IMR-90 (cell line): ENCODE measurements around the gene LATS2. TPM values are rescaled to one million over a fixed set of nuclear protein-coding genes. Genes with fewer than 3 reads are reported as not detected.

Experiments used
- ATAC-seq: fragments of 200-7000 bp; cut with Tn5 transposase; 2 replicates; pipeline ENCODE4 v1.9.1; 2020; ENCODE audit warnings: low read depth, mild to moderate bottlenecking, moderate library complexity
- BruUV-seq: library from RNA; stranded (reverse); fragments of 400-500 nt; replicated peaks from 2 replicates; lab custom pipeline; 2021; lab: Mats Ljungman, UMichigan
- CTCF ChIA-PET: fragments of 300-600 bp; formaldehyde crosslinking; extraction: SDS; loops from one replicate; lab custom pipeline; 2021; ENCODE audit warnings: antibody characterized with exemption; lab: Yijun Ruan, JAX
- POLR2A ChIA-PET: fragments of 300-600 bp; sonication (Branson Sonifier 250); formaldehyde crosslinking; loops from one replicate; lab custom pipeline; 2022; ENCODE audit warnings: antibody characterized with exemption; ENCODE audit not compliant: unreplicated experiment; lab: Charles Lee
- DNase-seq: peaks from one replicate; pipeline ENCODE4 v3.0.0; 2013
- H2AFZ ChIP-seq: replicated peaks from 2 replicates; pipeline ENCODE3; 2013; ENCODE audit warnings: low read length, mild to moderate bottlenecking; ENCODE audit not compliant: poor library complexity
- H2AK5ac ChIP-seq: 2 replicates; pipeline ENCODE4 v1.6.1; 2013; ENCODE audit warnings: low read depth, low read length, inconsistent platforms
- H2AK9ac ChIP-seq: replicated peaks from 2 replicates; pipeline ENCODE3; 2013; ENCODE audit warnings: mild to moderate bottlenecking, low read depth, low read length, moderate library complexity; ENCODE audit not compliant: poor library complexity
- H2BK120ac ChIP-seq: 2 replicates; pipeline ENCODE4 v1.6.1; 2013; ENCODE audit warnings: low read depth, low read length, inconsistent platforms
- H2BK15ac ChIP-seq: 3 replicates; pipeline ENCODE4 v1.6.1; 2013; ENCODE audit warnings: low read depth, low read length, inconsistent platforms
- H2BK20ac ChIP-seq: 2 replicates; pipeline ENCODE4 v1.6.1; 2013; ENCODE audit warnings: low read depth, mild to moderate bottlenecking, inconsistent platforms, low read length, moderate library complexity
- H2BK5ac ChIP-seq: 2 replicates; pipeline ENCODE4 v1.6.1; 2013; ENCODE audit warnings: mild to moderate bottlenecking, low read depth, low read length, inconsistent platforms; ENCODE audit not compliant: poor library complexity, severe bottlenecking
- H3K14ac ChIP-seq: replicated peaks from 2 replicates; pipeline ENCODE4 v1.6.1; 2013; ENCODE audit warnings: low read depth, low read length, inconsistent platforms
- H3K18ac ChIP-seq: 2 replicates; pipeline ENCODE4 v1.6.1; 2013; ENCODE audit warnings: low read depth, low read length, control low read depth
- H3K23ac ChIP-seq: 2 replicates; pipeline ENCODE4 v1.6.1; 2013; ENCODE audit warnings: low read depth, low read length, inconsistent platforms
- H3K27ac ChIP-seq: 2 replicates; pipeline ENCODE4 v1.5.1; 2013; ENCODE audit warnings: mild to moderate bottlenecking, control low read depth, low read length; ENCODE audit not compliant: insufficient read depth
- H3K27me3 ChIP-seq: 2 replicates; pipeline ENCODE4 v1.6.1; 2013; ENCODE audit warnings: low read length; ENCODE audit not compliant: control insufficient read depth, insufficient read depth
- H3K36me3 ChIP-seq: 2 replicates; pipeline ENCODE4 v1.6.1; 2013; ENCODE audit warnings: low read length, mixed read lengths; ENCODE audit not compliant: control insufficient read depth, insufficient read depth
- H3K4ac ChIP-seq: 2 replicates; pipeline ENCODE4 v1.6.1; 2013; ENCODE audit warnings: low read depth, low read length, inconsistent platforms
- H3K4me1 ChIP-seq: 2 replicates; pipeline ENCODE4 v1.6.1; 2013; ENCODE audit warnings: low read length, mixed read lengths; ENCODE audit not compliant: control insufficient read depth, insufficient read depth
- H3K4me2 ChIP-seq: 2 replicates; pipeline ENCODE4 v1.6.1; 2013; ENCODE audit warnings: low read depth, mild to moderate bottlenecking, control low read depth, low read length, moderate library complexity
- H3K4me3 ChIP-seq: 2 replicates; pipeline ENCODE4 v1.5.1; 2013; ENCODE audit warnings: low read depth, mild to moderate bottlenecking, control low read depth, low read length, moderate library complexity; ENCODE audit not compliant: insufficient read depth
- H3K56ac ChIP-seq: 2 replicates; pipeline ENCODE4 v1.6.1; 2013; ENCODE audit warnings: low read length, inconsistent platforms; ENCODE audit not compliant: insufficient read depth; ENCODE audit errors: extremely low read depth
- H3K79me1 ChIP-seq, 2 experiments: 2 replicates each; pipeline ENCODE4 v1.6.1; 2013; ENCODE audit warnings: low read length in 2 of 2, inconsistent platforms in 1 of 2, low read depth in 1 of 2
- H3K9ac ChIP-seq: 2 replicates; pipeline ENCODE4 v1.6.1; 2013; ENCODE audit warnings: low read depth, low read length, control low read depth
- H3K9me1 ChIP-seq: 2 replicates; pipeline ENCODE4 v1.6.1; 2013; ENCODE audit warnings: low read length, inconsistent platforms; ENCODE audit not compliant: insufficient read depth
- H3K9me3 ChIP-seq: 2 replicates; pipeline ENCODE4 v1.6.1; 2013; ENCODE audit warnings: low read length; ENCODE audit not compliant: control insufficient read depth, insufficient read depth
- H4K20me1 ChIP-seq: 2 replicates; pipeline ENCODE4 v1.6.1; 2013; ENCODE audit warnings: low read length, inconsistent platforms; ENCODE audit not compliant: insufficient read depth
- H4K5ac ChIP-seq: 2 replicates; pipeline ENCODE4 v1.6.1; 2013; ENCODE audit warnings: mild to moderate bottlenecking, low read depth, low read length, control low read depth
- H4K8ac ChIP-seq, 2 experiments: 2 replicates each; pipeline ENCODE4 v1.6.1; 2013; ENCODE audit warnings: low read depth in 2 of 2, low read length in 2 of 2, control low read depth in 1 of 2, inconsistent platforms in 1 of 2
- H4K91ac ChIP-seq: 2 replicates; pipeline ENCODE4 v1.6.1; 2013; ENCODE audit warnings: low read depth, low read length, inconsistent platforms; ENCODE audit not compliant: insufficient read depth
- BHLHE40 ChIP-seq: fragments of 150-350 bp; IDR thresholded peaks from 2 replicates; pipeline ENCODE4 v1.6.1; 2016; ENCODE audit warnings: mild to moderate bottlenecking, low read depth, low read length
- CEBPB ChIP-seq: IDR thresholded peaks from 2 replicates; pipeline ENCODE4 v1.6.1; 2012; ENCODE audit warnings: low read depth, low read length, improper control_type of control experiment
- CTCF ChIP-seq: conservative IDR thresholded peaks from 2 replicates; pipeline ENCODE4 v1.5.1; 2012; ENCODE audit warnings: mild to moderate bottlenecking, low read depth, low read length, improper control_type of control experiment
- FOS ChIP-seq: fragments of 150-350 bp; IDR thresholded peaks from 2 replicates; pipeline ENCODE4 v1.6.1; 2016; ENCODE audit warnings: low read depth, low read length
- MAFK ChIP-seq: IDR thresholded peaks from 2 replicates; pipeline ENCODE4 v1.6.1; 2012; ENCODE audit warnings: low read depth, low read length, improper control_type of control experiment
- MAZ ChIP-seq: IDR thresholded peaks from 2 replicates; pipeline ENCODE4 v1.6.1; 2012; ENCODE audit warnings: low read depth, mild to moderate bottlenecking, low read length, improper control_type of control experiment, moderate library complexity, borderline replicate concordance
- NFE2L2 ChIP-seq: fragments of 150-350 bp; IDR thresholded peaks from 2 replicates; pipeline ENCODE4 v1.6.1; 2016; ENCODE audit warnings: low read depth, mild to moderate bottlenecking, low read length
- POLR2A ChIP-seq: IDR thresholded peaks from 2 replicates; pipeline ENCODE4 v1.6.1; 2012; ENCODE audit warnings: mild to moderate bottlenecking, low read depth, low read length
- SMC3 ChIP-seq: fragments of 150-350 bp; IDR thresholded peaks from 2 replicates; pipeline ENCODE4 v1.6.1; 2016; ENCODE audit warnings: low read depth, mild to moderate bottlenecking, antibody characterized with exemption, low read length, moderate library complexity
- WGBS, 2 experiments: methylation state at CpG; one replicate each; pipeline versions ENCODE4 v1.1.5 to v1.1.7; 2013; ENCODE audit warnings: missing lambda C conversion rate in 2 of 2; ENCODE audit not compliant: insufficient read length in 1 of 2; ENCODE audit errors: extremely low coverage in 2 of 2; 5-methylcytosine and 5-hydroxymethylcytosine counted together
- dilution Hi-C: fragments of 300-500 bp; cut with HindIII; formaldehyde crosslinking; loops from one replicate; pipeline ENCODE4 v1.14.3; 2018; ENCODE audit warnings: low sequenced_read_pairs; ENCODE audit not compliant: unreplicated experiment
- in situ Hi-C: fragments of 300-500 bp; cut with MboI; formaldehyde crosslinking; loops from 3 replicates; pipeline ENCODE4 v1.14.3; 2019; ENCODE audit warnings: low sequenced_read_pairs, inconsistent platforms, mixed read lengths
- intact Hi-C: fragments of 100-400 bp; cut with micrococcal nuclease; formaldehyde crosslinking; loops from 2 replicates; pipeline ENCODE4 v1.10.0; 2022
- polyA plus RNA-seq, 3 experiments: library from polyadenylated mRNA; depleted of rRNA; stranded (reverse); fragments of >200 nt; gene quantifications; 2 replicates each; pipeline ENCODE4 v1.2.3, GENCODE V29; 2012; ENCODE audit warnings: low replicate concordance in 1 of 3
- total RNA-seq: library from RNA; depleted of rRNA; stranded (reverse); fragments of >200 nt; gene quantifications from 2 replicates; pipeline ENCODE4 v1.2.3, GENCODE V29; 2012

LATS2 gene
- total and polyA plus RNA-seq, 2 of the 4 experiments (the other 2 are of a cell fraction) = 12.7 to 22.4 TPM

GRCh38 chr13:21079761-21080592, 18.6 kb upstream of the LATS2 start:
- BruUV-seq = no TSS peak
- H3K56ac ChIP-seq = peak overlapping the region; percentile 34; the same call in 1 of the 2 replicates
- H3K9me1 ChIP-seq = peaks cover 7% of the 10 kb centered on the region; the same call in 1 of the 2 replicates
- no peaks in the 10 kb centered on the region for H3K27me3 ChIP-seq
- H2BK120ac ChIP-seq = peak overlapping the region; percentile 64
- peak overlapping the region; percentile 27 for H3K4ac ChIP-seq
- H4K8ac ChIP-seq = peak overlapping the region in 1 of 2 experiments; percentile 58; a peak in 2 of 4 replicates
- in situ Hi-C loops (loop anchor here (10.0 kb wide), 1 partner anchor 65 kb away; no protein-coding TSS in a partner anchor), intact Hi-C loops (no loop called here), dilution Hi-C loops (no loop called here)
- no peaks in the 10 kb centered on the region for H4K20me1 ChIP-seq
- H2AFZ ChIP-seq = peak overlapping the region; percentile 26
- peak overlapping the region; percentile 67 for H3K27ac ChIP-seq
- ATAC-seq (peak; percentile 74), DNase-seq (peak; percentile 93)
- H3K79me1 ChIP-seq = peaks cover 0 to 3% of the 10 kb centered on the region in 2 experiments; a peak in 2 of 4 replicates
- no peaks in the 10 kb centered on the region for H3K9me3 ChIP-seq
- H4K5ac ChIP-seq = peak overlapping the region; percentile 56; the same call in 1 of the 2 replicates
- H3K4me1 ChIP-seq = peaks cover 6% of the 10 kb centered on the region; the same call in 1 of the 2 replicates
- CTCF ChIA-PET = interaction anchor here (1.0 kb wide), 1 partner anchor 136 kb away, joined by 5 read pairs; no protein-coding TSS in a partner anchor
- no peaks in the 10 kb centered on the region for H3K36me3 ChIP-seq
- H3K18ac ChIP-seq = peak overlapping the region; percentile 59; the same call in 1 of the 2 replicates
- peak overlapping the region; percentile 33 for H4K91ac ChIP-seq
- peak overlapping the region; percentile 75 for H2BK20ac ChIP-seq
- H3K4me2 ChIP-seq = peak overlapping the region; percentile 93
- TF ChIP-seq FOS (no peak), CTCF (no peak), POLR2A (no peak), SMC3 (no peak), MAZ (no peak), CEBPB (peak; percentile 95), BHLHE40 (peak; percentile 32; the same call in 1 of the 2 replicates), NFE2L2 (no peak), MAFK (peak; percentile 59; the same call in 1 of the 2 replicates)
- peak overlapping the region; percentile 46; the same call in 1 of the 2 replicates for H3K4me3 ChIP-seq
- H2AK9ac ChIP-seq = peak overlapping the region; percentile 42
- H2BK5ac ChIP-seq = peak overlapping the region; percentile 52
- peak overlapping the region; percentile 33; the same call in 2 of the 3 replicates for H2BK15ac ChIP-seq
- peak overlapping the region; percentile 9; the same call in 1 of the 2 replicates for H2AK5ac ChIP-seq
- peak overlapping the region; percentile 28; the same call in 1 of the 2 replicates for H3K23ac ChIP-seq
- POLR2A ChIA-PET = no interaction called here
- WGBS, 2 experiments = 19% methylated on average over 6 of the region's 14 CpGs; no CpG with 5 or more reads in 1 of the 2 experiments
- peak overlapping the region; percentile 26; the same call in 1 of the 2 replicates for H3K9ac ChIP-seq
- H3K14ac ChIP-seq = peak overlapping the region; percentile 43
